ENCODE data around the gene S100A4.

Gene S100A4

GRCh38 chr1:153546796-153547559 lies 1.4 kb upstream of the S100A4 start:
- DNase-seq: no peak

DNA sequence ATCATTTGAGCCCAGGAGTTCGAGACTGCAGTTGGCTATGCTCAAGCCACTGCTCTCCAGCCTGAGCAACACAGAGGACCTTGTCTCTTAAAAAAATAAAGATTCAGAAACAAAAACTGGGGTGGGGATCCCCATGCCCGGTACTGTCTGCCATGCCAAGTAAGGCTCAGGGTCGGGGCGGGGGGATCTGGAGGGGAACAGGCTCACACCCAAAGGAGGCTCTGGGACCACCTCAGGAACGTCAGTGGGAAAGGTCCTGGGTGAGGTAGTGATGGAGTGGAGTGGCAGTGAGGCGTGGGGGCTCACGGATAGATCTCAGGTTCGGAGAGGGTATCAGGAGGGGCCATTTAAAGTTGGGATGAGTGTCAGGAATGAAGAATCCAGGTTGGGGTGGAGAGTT lies 765 bp upstream of the S100A4 start:
- no peak for DNase-seq

DNA sequence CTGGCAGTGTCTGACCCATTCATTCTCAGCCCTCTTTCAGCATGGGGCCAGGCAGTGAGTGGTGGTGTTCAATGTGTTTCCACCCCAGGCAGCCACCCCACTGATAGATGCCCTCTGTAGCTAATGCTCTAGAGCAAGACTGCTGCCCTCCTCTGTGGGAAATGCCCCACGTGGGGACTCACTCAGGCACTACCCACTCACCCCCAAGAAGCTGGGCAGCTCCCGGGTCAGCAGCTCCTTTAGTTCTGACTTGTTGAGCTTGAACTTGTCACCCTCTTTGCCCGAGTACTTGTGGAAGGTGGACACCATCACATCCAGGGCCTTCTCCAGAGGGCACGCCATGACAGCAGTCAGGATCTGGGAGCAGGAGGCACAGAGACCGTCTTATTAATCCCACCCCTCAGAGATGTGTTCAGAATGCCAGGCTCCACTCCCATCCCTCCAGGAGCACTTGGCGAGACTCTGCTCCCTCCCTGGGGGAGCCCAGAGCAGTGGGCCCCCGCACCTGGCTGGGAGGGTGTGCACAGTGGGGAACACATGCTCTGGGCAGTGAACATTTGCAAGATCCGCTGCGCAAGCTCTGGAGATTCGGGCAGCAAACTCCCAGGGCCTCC lies 1.0 kb downstream of the S100A4 start:
- peak; percentile 34 to 56 (median 45) for DNase-seq

DNA sequence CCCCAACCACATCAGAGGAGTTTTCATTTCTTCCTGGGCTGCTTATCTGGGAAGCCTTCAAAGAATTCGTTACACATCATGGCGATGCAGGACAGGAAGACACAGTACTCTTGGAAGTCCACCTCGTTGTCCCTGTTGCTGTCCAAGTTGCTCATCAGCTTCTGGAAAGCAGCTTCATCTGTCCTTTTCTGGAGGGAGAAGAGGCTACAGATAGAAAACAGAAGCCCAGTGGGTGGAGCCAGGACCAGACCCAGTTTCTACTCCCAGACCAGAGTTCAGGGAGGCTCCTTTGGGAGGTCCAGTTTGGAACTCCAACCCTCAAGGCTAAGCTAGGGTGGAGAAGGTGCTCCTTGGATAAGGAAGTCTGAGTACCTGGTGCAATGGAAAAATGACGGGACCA lies 1.9 kb downstream of the S100A4 start:
- no peak for DNase-seq

DNA sequence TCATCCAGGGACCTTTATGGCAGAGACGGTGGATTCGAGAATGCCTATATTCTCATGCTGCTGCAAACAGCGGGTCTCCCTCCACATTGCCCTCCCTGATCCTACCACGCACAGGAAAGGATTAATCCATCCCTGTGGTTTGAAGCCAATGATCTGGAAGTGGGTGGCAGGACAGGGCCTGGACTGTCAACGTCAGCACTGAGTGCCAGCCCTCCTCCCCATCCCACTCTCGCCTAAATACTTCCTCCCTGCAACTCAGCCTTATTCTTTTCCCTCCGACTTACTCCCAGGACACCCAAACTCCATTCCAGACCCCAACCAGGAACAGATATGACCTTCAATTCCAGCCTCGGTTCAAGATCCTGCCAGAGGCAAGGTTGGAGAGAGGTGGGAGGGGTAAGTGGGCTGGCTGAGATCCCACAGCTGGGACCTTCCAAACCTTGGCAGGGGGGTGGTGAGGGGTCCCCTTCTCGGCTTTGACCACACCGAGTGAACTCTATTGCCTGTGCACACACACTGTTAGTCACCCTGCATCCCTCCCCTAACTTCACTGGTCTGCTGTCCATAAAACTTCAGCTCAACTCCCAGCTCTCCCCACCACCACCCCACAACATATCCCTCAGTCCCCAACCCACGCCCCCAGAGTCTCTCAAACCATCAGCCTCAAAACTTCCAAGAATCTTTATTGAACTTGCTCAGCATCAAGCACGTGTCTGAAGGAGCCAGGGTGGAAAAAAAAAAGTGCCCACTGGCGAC lies 2.5 kb downstream of the S100A4 start:
- DNase-seq: no peak

DNA sequence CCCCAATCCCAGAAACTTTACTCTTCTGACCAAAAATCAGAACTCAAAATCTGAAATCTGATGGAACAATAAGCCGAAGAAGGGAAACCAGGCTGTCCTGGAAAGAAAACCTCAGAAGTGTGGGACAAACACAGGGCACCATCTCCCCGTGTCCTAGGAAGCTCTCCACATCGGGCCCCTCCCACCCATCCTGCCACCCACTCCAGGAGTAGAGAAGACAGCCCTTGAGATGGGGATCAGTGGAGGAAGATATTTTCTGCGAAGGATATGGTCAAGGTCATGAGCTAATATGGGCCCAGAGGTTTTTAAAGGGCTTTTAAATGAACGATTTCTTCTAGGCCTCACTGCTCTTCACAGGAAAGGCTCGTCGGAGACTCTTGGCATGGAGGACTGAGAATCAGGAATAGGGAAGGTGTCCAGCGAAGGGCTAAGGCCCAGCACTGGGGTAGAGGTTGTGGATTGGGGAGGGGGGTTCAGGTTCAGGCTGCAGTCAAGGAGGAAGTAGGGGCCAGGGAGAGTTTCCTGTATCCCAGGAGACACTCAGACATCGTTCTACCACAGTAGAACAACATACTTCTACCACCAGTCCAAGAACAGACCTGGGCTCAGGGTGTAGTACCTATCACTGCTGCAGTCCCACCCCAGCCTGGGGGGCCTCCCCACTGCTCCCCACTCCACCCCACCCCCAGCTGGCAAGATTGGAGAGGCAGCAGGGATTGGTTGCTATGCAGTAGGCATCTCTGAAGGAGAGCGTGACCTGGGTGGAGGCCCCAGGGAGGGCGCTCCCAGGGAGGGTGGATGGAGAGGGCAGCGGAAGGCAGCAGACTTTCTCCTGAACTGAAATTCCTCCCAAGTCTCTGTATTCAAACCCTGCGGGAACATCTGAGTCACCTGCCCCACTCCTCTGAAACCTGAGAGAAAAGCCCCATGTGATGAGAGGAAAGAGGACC lies 3.7 kb downstream of the S100A4 start:
- no peak for DNase-seq

GRCh38 chr1:153540394-153541361 lies 4.9 kb downstream of the S100A4 start, which contains the start of gene S100A5:
Gene S100A5, minus strand, starts transcription at chr1:153540934. Its CDS starts 743 bp downstream, at chr1:153540191.
- peak; percentile 76 to 84 (median 78) for DNase-seq

- DNase-seq: no peak
Observed at GRCh38 chr1:153539395-153540093, 6.1 kb downstream of the S100A4 start.

DNA sequence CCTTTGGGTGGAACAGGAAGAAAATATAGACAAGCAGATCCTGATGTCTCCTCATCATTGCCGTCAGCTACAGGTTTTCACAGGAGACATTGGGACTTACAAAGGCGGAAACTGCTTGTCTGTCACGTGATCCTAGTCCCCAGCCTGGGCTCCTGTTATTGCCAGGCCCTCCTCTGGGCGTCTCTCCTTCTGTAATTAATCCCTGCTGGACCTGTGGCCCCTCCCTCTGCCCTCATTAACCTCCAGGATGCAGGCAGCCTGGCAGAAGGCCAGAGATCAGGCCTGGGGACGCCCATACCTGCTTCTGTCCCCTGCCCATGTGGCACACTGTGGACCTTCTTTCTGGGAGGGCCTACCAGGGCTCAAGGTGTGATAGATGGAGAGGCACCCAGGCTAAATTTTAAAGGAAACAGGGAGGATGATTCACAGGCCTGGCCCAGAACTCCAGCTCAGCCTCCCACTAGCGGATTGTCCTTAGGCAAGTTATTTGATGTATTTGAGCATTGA lies 7.2 kb downstream of the S100A4 start:
- no peak for DNase-seq

DNA sequence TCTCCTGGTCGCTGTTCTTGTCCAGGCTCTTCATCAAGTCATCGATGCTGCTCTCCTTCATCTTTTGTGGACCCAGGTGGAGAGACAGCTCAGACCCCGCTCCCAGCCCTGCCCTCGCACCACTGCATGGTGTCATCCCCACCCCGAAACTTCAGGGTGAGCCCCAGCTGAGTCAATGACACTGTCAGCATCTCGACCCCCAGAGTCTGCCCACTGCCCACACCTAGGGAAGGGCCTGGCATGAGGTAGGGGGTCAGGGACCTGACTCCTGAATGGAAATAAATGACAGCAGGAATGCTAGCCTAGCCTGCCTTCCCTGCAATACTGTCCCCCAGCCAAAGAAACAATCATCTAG lies 8.3 kb downstream of the S100A4 start:
- no peak for DNase-seq

DNA sequence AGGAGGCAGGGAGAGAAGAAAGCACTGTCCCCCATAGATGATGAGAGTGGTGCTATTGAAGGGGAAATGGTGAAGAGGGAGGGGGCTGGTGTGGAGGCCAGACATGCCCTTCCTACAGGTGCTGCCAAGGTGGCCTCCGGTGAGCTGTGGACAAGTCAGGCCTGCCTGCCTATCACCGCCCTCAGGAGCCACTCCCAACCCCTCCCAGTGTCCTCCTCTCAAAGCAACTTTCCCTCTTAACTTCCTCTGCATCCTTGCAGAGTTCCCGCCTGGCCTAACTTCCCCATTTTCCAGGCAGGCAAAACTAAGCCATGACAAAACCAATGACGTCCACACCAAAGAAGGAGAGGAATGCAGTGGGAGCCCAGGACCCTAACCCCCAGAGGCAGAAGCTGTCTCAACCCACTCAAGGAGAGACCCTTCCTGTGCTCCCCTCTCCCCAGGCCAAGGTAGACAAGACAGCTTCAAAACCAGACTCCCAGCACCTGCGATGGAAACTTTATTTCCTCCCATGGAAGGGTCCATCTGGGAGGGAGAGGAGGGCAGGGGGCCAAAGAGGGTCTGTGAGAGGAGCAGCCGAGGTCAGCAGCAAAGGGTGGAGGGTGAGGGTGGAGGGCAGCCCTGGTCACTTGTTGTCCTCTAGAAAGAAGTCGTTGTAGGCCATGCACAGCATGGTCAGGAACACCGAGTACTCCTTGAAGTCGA lies 8.8 kb downstream of the S100A4 start:
- DNase-seq: peak; percentile 76 to 82 (median 82)

GRCh38 chr1:153536012-153536670 lies 9.5 kb downstream of the S100A4 start:
- peak; percentile 87 to 92 (median 88) for DNase-seq

DNA sequence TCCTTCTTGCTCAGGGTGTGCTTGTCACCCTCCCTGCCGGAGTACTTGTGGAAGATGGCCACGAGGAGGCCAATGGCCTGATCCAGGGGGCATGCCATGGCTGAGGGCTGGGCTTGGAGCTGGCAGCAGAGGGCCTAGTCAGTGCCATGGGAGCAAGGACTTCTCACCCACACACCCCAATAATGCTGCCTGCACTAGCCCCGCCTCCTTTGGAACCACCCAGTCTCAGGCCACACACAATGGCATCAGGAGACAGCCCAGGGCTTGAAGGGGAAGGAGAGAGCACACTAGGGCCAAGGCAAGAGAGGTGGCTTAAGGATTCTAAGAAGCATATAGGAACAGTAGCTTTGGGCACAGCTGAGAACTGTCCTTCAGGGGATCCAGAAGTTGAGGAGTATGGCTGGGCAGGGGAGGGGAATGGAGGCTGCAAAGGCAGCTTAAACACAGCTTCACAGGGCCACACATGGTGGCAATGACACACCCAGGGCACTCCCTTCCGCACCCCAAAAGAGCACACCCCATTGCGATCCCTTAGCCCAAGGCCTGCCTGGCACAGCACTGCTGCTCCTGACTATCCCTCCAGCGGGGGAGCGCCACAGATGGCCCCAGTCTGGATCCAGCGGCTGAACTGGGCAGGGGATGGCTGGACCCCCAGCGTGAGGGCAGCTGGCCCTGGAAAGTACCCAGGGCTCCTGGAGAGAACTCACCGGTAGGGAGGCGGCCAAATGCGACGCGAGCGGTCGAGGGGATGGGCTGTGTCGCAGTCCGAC lies 10.2 kb downstream of the S100A4 start, which contains the start of gene S100A6:
S100A6 (minus strand) TSS at position 750 of the 770 bp plus-strand sequence; CDS start at position 98, 652 bp downstream.
- DNase-seq: peak; percentile 78 to 88 (median 80)

- DNase-seq: peak in 1 of 3 donors; percentile 17
Observed at GRCh38 chr1:153534925-153535241, 10.7 kb downstream of the S100A4 start.

DNA sequence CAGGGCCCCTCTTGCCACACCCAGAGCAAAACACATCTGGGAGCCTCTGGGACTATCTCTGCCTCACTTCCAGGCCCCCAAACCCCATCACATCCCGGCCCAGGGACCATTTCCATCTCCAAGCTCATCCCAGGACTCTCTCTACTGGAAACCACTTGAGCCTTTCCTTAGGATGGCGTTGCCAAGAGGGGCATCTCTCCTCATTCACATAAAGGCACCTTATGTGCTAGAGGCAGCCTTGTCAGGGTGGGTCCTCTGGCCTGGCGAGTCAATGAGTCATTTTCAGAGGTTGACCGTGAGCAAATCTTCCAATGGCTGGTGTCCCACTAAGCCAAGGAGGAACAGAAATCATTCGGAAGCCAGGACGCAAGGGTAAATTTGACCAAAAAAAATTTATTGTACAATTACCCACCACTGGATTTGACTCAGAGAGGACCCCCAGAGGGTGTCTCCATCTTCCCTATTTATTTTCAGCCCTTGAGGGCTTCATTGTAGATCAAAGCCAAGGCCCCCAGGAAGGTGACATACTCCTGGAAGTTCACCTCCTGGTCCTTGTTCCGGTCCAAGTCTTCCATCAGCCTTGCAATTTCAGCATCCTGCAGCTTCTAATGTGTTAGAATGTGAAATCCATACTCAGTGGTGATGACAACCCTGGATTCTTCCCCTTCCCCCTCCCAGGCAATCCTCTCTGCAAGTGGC lies 11.2 kb downstream of the S100A4 start:
- peak; percentile 42 to 54 (median 50) for DNase-seq

DNA sequence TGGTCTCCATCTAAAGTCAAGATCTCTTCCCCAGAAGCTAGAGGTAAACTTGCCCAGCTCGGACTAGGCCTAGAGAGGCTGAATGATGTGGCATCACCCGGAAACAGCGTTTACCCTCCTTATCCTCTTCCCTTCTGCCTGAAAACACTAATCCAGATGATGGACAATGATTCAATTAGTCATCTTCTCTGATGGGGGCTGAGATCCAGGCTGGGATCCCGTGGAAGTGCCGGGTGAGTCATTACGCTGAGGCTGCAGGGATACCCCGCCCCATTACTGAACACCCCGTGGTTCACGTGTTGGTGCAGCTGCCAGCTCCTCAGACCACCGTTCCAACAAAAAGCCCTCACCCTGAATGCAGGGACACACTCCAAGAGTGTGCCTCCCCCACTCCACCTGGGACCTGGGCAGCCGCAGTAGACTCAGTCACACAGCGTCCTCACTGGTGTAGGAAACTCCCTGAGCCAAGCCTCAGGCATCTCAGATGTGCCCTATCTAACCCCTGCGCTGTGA lies 11.9 kb downstream of the S100A4 start:
- peak; percentile 83 to 88 (median 86) for DNase-seq
